ENCODE results near the gene TRIM25. TPM values are rescaled to one million over a fixed set of nuclear protein-coding genes. Genes with fewer than 3 reads are reported as not detected.

The TRIM25 gene
- total RNA-seq, 1 donor from 2014 or later: 71.4 TPM

- no peaks in the 10 kb centered on the region for H3K27me3 Mint-ChIP-seq
- peaks cover 74% of the 10 kb centered on the region for H3K4me1 Mint-ChIP-seq
- ChIA-PET POLR2A (interaction anchor here (0.6 kb wide), 1 partner anchor 1334 kb away, joined by 3 read pairs; no protein-coding TSS in a partner anchor), CTCF (interaction anchor here (0.7 kb wide), 1 partner anchor 18 kb away, joined by 3 read pairs; no protein-coding TSS in a partner anchor)
- H3K9me3 Mint-ChIP-seq: no peaks in the 10 kb centered on the region
- TF ChIP-seq CTCF (IDR thresholded peaks at IDR 0.05): no peak
- DNase-seq (no peak), ATAC-seq (ENCODE audit: low read depth) (no peak)
- intact Hi-C loops (cut with micrococcal nuclease): loop anchor here (5.0 kb wide), 1 partner anchor 177 kb away; the partner anchor contains the start of gene AKAP1
- H3K4me3 Mint-ChIP-seq: peak overlapping the region; percentile 33
- peaks cover 33% of the 10 kb centered on the region for H3K36me3 Mint-ChIP-seq (ENCODE audit: low read depth)
- H3K27ac Mint-ChIP-seq: peak overlapping the region; percentile 82
Measured at GRCh38 chr17:56910509-56911235, 3.2 kb downstream of the TRIM25 start.

GRCh38 chr17:56909742-56910508, 3.9 kb downstream of the TRIM25 start:
- Mint-ChIP-seq H3K27ac (peak overlapping the region; percentile 96), H3K36me3 (ENCODE audit: low read depth) (peaks cover 36% of the 10 kb centered on the region), H3K27me3 (no peaks in the 10 kb centered on the region), H3K4me3 (peak overlapping the region; percentile 33), H3K4me1 (peaks cover 67% of the 10 kb centered on the region), H3K9me3 (no peaks in the 10 kb centered on the region)
- no peak for DNase-seq
- intact Hi-C loops (cut with micrococcal nuclease): loop anchor here (5.0 kb wide), 1 partner anchor 177 kb away; the partner anchor contains the start of gene AKAP1
- CTCF ChIA-PET: interaction anchor here (0.7 kb wide), 1 partner anchor 18 kb away, joined by 3 read pairs; no protein-coding TSS in a partner anchor
- POLR2A ChIA-PET: interaction anchor here (0.6 to 3.0 kb wide), 5 partner anchors 10 to 1333 kb away, joined by 3 to 12 read pairs (median 5); partner anchors contain the start of genes C17orf67, DGKE and SRSF1
- TF ChIP-seq CTCF (IDR thresholded peaks at IDR 0.05): no peak
- no peak for ATAC-seq (ENCODE audit: low read depth)

- Mint-ChIP-seq H3K27ac (peak overlapping the region; percentile 96), H3K36me3 (ENCODE audit: low read depth) (peaks cover 48% of the 10 kb centered on the region), H3K4me3 (peak overlapping the region; percentile 75), H3K4me1 (peaks cover 62% of the 10 kb centered on the region), H3K27me3 (no peaks in the 10 kb centered on the region), H3K9me3 (no peaks in the 10 kb centered on the region)
- ChIA-PET POLR2A (interaction anchor here (1.0 to 3.0 kb wide), 7 partner anchors 10 to 1099 kb away, joined by 3 to 12 read pairs (median 4); partner anchors contain the start of genes C17orf67, DGKE, SCPEP1 and SRSF1), CTCF (interaction anchor here (1.1 kb wide), 2 partner anchors 31 to 70 kb away, joined by 3 read pairs; partner anchors contain the start of gene SCPEP1)
- intact Hi-C loops (cut with micrococcal nuclease): no loop called here
- TF ChIP-seq CTCF (IDR thresholded peaks at IDR 0.05): no peak
- DNase-seq (peak; percentile 57), ATAC-seq (ENCODE audit: low read depth) (peak; percentile 95)
Measured at GRCh38 chr17:56908001-56908542, 5.8 kb downstream of the TRIM25 start.

GRCh38 chr17:56903560-56903959, 10.3 kb downstream of the TRIM25 start:
- no peaks in the 10 kb centered on the region for H3K9me3 Mint-ChIP-seq
- H3K27me3 Mint-ChIP-seq: no peaks in the 10 kb centered on the region
- no peak overlapping the region for H3K27ac Mint-ChIP-seq
- peaks cover 87% of the 10 kb centered on the region for H3K36me3 Mint-ChIP-seq (ENCODE audit: low read depth)
- intact Hi-C loops (cut with micrococcal nuclease): no loop called here
- peaks cover 24% of the 10 kb centered on the region for H3K4me1 Mint-ChIP-seq
- H3K4me3 Mint-ChIP-seq: no peak overlapping the region
- ATAC-seq (ENCODE audit: low read depth) (no peak), DNase-seq (no peak)
- ChIA-PET CTCF (no interaction called here), POLR2A (interaction anchor here (0.7 kb wide), 1 partner anchor 10 kb away, joined by 11 read pairs; the partner anchor contains the start of gene TRIM25)
- no peak for TF ChIP-seq CTCF (IDR thresholded peaks at IDR 0.05)
